Cardiac muscle cell (in vitro differentiated cells and primary cell): ENCODE results near the gene NKIRAS1. TPM values are rescaled to one million over a fixed set of nuclear protein-coding genes. Genes with fewer than 3 reads are reported as not detected.

Source experiments
- DNase-seq, 2 donors: peaks; one replicate each; pipeline versions ENCODE4 v3.0.0 to v3.0.0-alpha.2; 2010 to 2017; ENCODE audit warnings: low read depth in 1 of 2, low spot score in 1 of 2
- H3K27ac ChIP-seq: fragments of 200-600 bp; sonication (generic); 2 replicates; pipeline ENCODE4 v1.5.1; 2016
- H3K27me3 ChIP-seq: fragments of 200-600 bp; sonication (generic); 2 replicates; pipeline ENCODE4 v1.6.0; 2016; ENCODE audit warnings: control low read depth
- H3K36me3 ChIP-seq: fragments of 200-600 bp; sonication (generic); 2 replicates; pipeline ENCODE4 v1.5.1; 2016; ENCODE audit warnings: control low read depth
- H3K4me1 ChIP-seq: fragments of 200-600 bp; sonication (generic); 2 replicates; pipeline ENCODE4 v1.8.1; 2017; ENCODE audit warnings: low read depth, mild to moderate bottlenecking, mixed run types
- H3K4me3 ChIP-seq: fragments of 200-600 bp; sonication (generic); 2 replicates; pipeline ENCODE4 v1.5.1; 2016; ENCODE audit warnings: mild to moderate bottlenecking
- H3K9me3 ChIP-seq: fragments of 200-600 bp; sonication (generic); 2 replicates; pipeline ENCODE4 v1.5.1; 2017; ENCODE audit warnings: low read depth, mild to moderate bottlenecking, control low read depth
- polyA plus RNA-seq: library from polyadenylated mRNA; unstranded; fragments of >200 nt; fragmentation: Nextera tagmentation; extraction: Ambion mirVana; gene quantifications from 2 replicates; pipeline ENCODE4 v1.2.1, GENCODE V29; 2016
- total RNA-seq: library from RNA; depleted of rRNA; stranded (reverse); fragments of >200 nt; gene quantifications from 2 replicates; pipeline ENCODE4 v1.2.3, GENCODE V29; 2016
- TF ChIP-seq, protein P1 (sequence below): IDR thresholded peaks from 2 replicates; pipeline ENCODE4 v1.5.1; 2012; ENCODE audit warnings: low read depth, mild to moderate bottlenecking, low read length

NKIRAS1 gene
- total and polyA plus RNA-seq, 2 experiments from 2014 or later = 20.2 to 28.0 TPM

- TF ChIP-seq, protein P1, sequence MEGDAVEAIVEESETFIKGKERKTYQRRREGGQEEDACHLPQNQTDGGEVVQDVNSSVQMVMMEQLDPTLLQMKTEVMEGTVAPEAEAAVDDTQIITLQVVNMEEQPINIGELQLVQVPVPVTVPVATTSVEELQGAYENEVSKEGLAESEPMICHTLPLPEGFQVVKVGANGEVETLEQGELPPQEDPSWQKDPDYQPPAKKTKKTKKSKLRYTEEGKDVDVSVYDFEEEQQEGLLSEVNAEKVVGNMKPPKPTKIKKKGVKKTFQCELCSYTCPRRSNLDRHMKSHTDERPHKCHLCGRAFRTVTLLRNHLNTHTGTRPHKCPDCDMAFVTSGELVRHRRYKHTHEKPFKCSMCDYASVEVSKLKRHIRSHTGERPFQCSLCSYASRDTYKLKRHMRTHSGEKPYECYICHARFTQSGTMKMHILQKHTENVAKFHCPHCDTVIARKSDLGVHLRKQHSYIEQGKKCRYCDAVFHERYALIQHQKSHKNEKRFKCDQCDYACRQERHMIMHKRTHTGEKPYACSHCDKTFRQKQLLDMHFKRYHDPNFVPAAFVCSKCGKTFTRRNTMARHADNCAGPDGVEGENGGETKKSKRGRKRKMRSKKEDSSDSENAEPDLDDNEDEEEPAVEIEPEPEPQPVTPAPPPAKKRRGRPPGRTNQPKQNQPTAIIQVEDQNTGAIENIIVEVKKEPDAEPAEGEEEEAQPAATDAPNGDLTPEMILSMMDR = no peak
- peaks cover 3% of the 10 kb centered on the region for H3K36me3 ChIP-seq
- H3K27me3 ChIP-seq = no peaks in the 10 kb centered on the region
- no peak overlapping the region for H3K27ac ChIP-seq
- H3K4me1 ChIP-seq = peaks cover 12% of the 10 kb centered on the region
- DNase-seq = no peak
- H3K9me3 ChIP-seq = no peaks in the 10 kb centered on the region
- H3K4me3 ChIP-seq = no peak overlapping the region
These were observed 24.0 kb upstream of the NKIRAS1 start for GRCh38 chr3:23940775-23941174.

GRCh38 chr3:23938688-23939087 is 21.9 kb upstream of the NKIRAS1 start:
- Histone ChIP-seq H3K4me3 (no peak overlapping the region), H3K4me1 (peaks cover 4% of the 10 kb centered on the region), H3K36me3 (no peaks in the 10 kb centered on the region), H3K27ac (no peak overlapping the region), H3K27me3 (no peaks in the 10 kb centered on the region), H3K9me3 (no peaks in the 10 kb centered on the region)
- no peak for DNase-seq
- TF ChIP-seq, protein P1 = no peak

DNA sequence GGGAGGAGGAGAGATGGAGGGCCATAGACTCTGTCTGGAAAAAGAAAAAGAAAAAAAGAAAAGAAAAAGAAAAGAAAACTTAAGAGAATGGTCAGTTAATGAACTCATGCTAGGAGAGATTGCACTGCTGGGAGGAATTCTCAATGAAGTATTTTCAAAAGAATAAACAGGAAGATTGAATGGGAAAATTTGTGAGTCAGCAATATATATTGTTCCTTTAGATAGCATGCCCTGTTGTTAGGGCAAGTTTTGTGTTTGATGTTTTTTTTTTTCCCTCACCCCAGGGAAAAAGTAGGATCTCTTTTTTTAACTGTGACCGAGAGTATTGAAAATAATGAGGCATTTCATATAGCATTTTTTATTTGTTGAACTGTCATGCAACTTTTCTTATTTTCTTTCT is 20.5 kb upstream of the NKIRAS1 start:
- Histone ChIP-seq H3K4me1 (peaks cover 4% of the 10 kb centered on the region), H3K4me3 (no peak overlapping the region), H3K9me3 (no peaks in the 10 kb centered on the region), H3K27me3 (no peaks in the 10 kb centered on the region), H3K36me3 (no peaks in the 10 kb centered on the region), H3K27ac (no peak overlapping the region)
- TF ChIP-seq, protein P1 = no peak
- DNase-seq = no peak

DNA sequence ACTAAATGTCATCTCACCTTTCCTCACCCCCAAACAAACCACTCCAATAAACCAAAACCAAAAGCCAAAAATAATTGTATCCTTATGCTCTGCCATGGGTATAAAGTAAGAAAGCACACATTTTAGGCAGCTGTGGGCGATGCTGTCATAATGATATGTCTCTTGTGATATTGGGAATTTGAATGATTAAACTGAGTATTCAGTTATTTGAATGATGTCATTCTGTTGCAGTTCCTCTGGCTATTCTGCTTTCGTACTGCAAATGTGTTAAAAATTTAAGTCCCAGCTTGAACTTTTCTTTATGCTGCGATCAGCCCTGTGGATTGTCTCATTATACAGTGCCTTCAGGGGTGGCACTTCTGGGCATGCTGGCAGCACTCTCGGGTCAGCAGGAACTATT is 17.5 kb upstream of the NKIRAS1 start:
- Histone ChIP-seq H3K9me3 (no peaks in the 10 kb centered on the region), H3K4me3 (no peak overlapping the region), H3K27me3 (no peaks in the 10 kb centered on the region), H3K27ac (no peak overlapping the region), H3K36me3 (no peaks in the 10 kb centered on the region), H3K4me1 (no peaks in the 10 kb centered on the region)
- DNase-seq = no peak
- TF ChIP-seq, protein P1 = no peak

DNA sequence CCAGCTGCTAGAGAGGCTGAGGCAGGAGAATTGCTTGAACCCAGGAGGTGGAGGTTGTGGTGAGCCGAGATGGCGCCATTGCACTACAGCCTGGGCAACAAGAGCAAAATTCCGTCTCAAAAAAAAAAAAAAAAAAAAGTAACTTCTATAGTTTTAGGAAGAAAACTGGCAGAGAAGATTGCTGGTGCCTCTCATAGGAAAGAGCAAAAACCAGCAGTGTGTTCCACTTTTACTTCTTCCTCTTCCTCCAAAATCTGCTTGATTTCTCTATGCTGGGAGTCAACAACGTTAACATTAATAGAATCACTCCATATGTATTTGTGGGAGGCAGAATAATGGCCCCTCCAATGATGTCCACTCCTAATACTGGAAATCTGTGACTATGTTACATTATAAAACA is 15.8 kb upstream of the NKIRAS1 start:
- Histone ChIP-seq H3K4me1 (no peaks in the 10 kb centered on the region), H3K36me3 (no peaks in the 10 kb centered on the region), H3K27ac (no peak overlapping the region), H3K4me3 (no peak overlapping the region), H3K9me3 (no peaks in the 10 kb centered on the region), H3K27me3 (no peaks in the 10 kb centered on the region)
- DNase-seq = no peak
- TF ChIP-seq, protein P1 = no peak

DNA sequence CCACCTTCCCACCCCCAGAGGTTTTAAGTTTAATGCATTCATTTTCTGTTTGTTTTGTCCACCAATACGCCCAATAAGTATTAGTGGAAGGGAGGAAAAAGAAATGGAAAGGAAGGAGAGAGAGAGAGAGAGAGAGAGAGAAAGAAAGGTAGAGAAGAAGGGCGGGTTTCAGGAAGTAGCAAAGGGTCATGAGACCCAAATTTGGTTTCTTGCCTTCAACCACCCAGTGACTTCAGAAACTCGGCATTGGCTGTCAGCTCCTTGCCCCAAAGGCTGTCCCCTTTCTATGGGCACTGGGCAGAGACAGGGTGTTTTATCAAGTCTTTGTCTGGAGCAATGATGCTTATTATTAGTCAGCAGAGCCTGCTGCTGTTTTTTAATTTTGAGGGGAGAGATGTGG is 14.8 kb upstream of the NKIRAS1 start:
- Histone ChIP-seq H3K36me3 (no peaks in the 10 kb centered on the region), H3K4me3 (no peak overlapping the region), H3K9me3 (no peaks in the 10 kb centered on the region), H3K4me1 (no peaks in the 10 kb centered on the region), H3K27me3 (no peaks in the 10 kb centered on the region), H3K27ac (no peak overlapping the region)
- TF ChIP-seq, protein P1 = no peak
- DNase-seq = no peak
